ENCODE measurements around the gene RCAN3.

Gene RCAN3

GRCh38 chr1:24503059-24503751 is 569 bp downstream of the RCAN3 start:
- peak overlapping the region; percentile 38 to 67 for H3K4me3 ChIP-seq (replicated peaks in 1 of 2; ENCODE audit: low read depth in 2 of 2, low read length in 2 of 2)
- DNase-seq (ENCODE audit: low read depth in 2 of 2): no peak
- TF ChIP-seq, protein P1, sequence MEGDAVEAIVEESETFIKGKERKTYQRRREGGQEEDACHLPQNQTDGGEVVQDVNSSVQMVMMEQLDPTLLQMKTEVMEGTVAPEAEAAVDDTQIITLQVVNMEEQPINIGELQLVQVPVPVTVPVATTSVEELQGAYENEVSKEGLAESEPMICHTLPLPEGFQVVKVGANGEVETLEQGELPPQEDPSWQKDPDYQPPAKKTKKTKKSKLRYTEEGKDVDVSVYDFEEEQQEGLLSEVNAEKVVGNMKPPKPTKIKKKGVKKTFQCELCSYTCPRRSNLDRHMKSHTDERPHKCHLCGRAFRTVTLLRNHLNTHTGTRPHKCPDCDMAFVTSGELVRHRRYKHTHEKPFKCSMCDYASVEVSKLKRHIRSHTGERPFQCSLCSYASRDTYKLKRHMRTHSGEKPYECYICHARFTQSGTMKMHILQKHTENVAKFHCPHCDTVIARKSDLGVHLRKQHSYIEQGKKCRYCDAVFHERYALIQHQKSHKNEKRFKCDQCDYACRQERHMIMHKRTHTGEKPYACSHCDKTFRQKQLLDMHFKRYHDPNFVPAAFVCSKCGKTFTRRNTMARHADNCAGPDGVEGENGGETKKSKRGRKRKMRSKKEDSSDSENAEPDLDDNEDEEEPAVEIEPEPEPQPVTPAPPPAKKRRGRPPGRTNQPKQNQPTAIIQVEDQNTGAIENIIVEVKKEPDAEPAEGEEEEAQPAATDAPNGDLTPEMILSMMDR (IDR thresholded peaks at IDR 0.05; ENCODE audit: low read depth, low read length): no peak

- DNase-seq (ENCODE audit: low read depth in 2 of 2): no peak
- no peak overlapping the region for H3K4me3 ChIP-seq (replicated peaks in 1 of 2; ENCODE audit: low read depth in 2 of 2, low read length in 2 of 2)
- TF ChIP-seq, protein P1 (IDR thresholded peaks at IDR 0.05; ENCODE audit: low read depth, low read length): no peak
Measured at GRCh38 chr1:24503870-24504523, 1.4 kb downstream of the RCAN3 start.

- no peak for DNase-seq (ENCODE audit: low read depth in 2 of 2)
- TF ChIP-seq, protein P1 (IDR thresholded peaks at IDR 0.05; ENCODE audit: low read depth, low read length): no peak
- no peak overlapping the region for H3K4me3 ChIP-seq (replicated peaks in 1 of 2; ENCODE audit: low read depth in 2 of 2, low read length in 2 of 2)
Measured at GRCh38 chr1:24504560-24504959, 1.9 kb downstream of the RCAN3 start.

DNA sequence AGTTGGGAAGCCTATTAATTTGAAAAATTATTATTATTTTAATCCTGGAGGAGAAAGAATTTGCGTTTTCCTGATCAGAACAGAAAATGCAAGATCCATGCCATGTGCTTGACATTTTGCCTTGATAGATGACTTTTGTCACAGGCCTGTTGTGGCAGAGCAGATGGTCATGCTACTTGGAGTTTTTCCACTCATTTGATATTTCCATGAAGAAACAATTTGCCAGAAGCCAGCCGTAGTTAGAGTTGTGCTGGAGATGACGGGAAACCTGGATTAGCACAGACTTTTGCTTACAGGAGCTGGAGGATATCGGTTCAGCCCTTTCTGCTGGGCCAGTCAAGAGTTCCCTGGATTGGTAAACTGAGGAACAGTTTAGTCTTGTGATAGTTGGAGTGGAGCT is 3.2 kb downstream of the RCAN3 start:
- no peak overlapping the region for H3K4me3 ChIP-seq (replicated peaks in 1 of 2; ENCODE audit: low read depth in 2 of 2, low read length in 2 of 2)
- DNase-seq (ENCODE audit: low read depth in 2 of 2): no peak

DNA sequence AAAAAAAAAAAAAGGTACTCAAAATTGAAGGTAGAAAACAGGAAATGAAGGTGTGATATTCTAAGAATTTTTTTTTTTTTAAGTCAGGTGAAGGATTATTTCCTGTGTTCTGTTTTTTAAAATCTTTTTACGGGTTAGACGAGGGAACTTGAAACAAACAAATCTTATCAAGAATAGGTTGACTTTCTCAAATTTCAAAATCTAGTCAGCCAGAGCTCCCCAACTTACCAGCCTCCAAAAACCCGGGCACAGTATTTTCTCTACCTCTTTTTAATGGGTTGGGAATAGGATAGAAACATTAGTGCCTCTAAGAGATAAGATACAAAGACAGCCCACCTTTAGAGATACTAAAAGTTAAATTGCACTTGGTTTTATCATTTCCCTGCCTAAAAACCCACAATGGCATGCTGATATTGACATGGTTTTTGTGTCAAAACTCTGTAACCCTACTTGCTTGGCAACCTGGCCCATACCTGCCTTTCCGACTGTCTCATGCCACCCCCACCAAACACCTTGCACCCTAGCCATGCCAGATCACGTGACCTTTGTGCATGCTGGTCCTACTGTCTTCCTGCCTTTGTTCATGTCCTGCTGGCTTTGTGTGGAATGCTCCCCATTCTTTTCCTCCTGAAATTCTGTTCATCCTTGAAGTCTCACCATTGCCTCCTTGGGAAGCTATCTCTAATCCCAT is 4.2 kb downstream of the RCAN3 start:
- H3K4me3 ChIP-seq (replicated peaks in 1 of 2; ENCODE audit: low read depth in 2 of 2, low read length in 2 of 2): no peak overlapping the region
- TF ChIP-seq, protein P1 (IDR thresholded peaks at IDR 0.05; ENCODE audit: low read depth, low read length): no peak

More for the DNA sequence above, 3.2 kb downstream of the RCAN3 start:
- TF ChIP-seq, protein P1 (IDR thresholded peaks at IDR 0.05; ENCODE audit: low read depth, low read length): no peak

GRCh38 chr1:24507405-24507804 is 4.8 kb downstream of the RCAN3 start:
- TF ChIP-seq, protein P1 (IDR thresholded peaks at IDR 0.05; ENCODE audit: low read depth, low read length): no peak
- no peak for DNase-seq (ENCODE audit: low read depth in 2 of 2)
- H3K4me3 ChIP-seq (replicated peaks in 1 of 2; ENCODE audit: low read depth in 2 of 2, low read length in 2 of 2): no peak overlapping the region

More for the DNA sequence above, 4.2 kb downstream of the RCAN3 start:
- DNase-seq (ENCODE audit: low read depth in 2 of 2): no peak

Measured in cardiac fibroblast (primary cell).